Activated T-helper 1 cell treated with Interleukin-2 at 50 U/mL for 16 hours (primary cell): Measurements from ENCODE around the gene ARHGEF28.

ENCODE experiments used
- DNase-seq: peaks from one replicate; pipeline ENCODE4 v3.0.0-alpha.2; 2020; ENCODE audit warnings: low read depth

The ARHGEF28 gene

GRCh38 chr5:73822278-73822988 is 196.4 kb downstream of the ARHGEF28 start:
- DNase-seq: no peak

GRCh38 chr5:73822989-73823339 is 197.0 kb downstream of the ARHGEF28 start:
- no peak for DNase-seq

- no peak for DNase-seq
Measured at GRCh38 chr5:73823508-73823925, 197.5 kb downstream of the ARHGEF28 start.

DNA sequence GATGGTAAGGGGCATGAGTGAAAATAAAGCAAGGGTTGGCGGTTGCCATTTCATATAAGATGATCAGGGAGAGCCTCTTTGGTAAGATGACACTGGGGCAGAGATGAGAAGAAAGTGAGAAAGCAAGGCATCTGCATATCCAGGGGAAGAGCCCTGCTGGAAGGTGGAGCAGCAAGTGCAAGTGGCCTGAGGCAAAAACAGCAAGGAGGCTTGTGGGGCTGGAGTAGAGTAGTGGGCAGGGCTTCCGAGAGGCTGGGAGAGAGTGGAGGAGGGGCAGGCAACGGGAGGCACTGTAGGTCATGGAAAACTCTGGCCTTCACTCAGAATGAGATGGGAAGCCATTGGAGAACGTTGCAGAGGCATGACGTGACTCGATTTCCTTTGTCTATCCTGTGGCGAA is 199.2 kb downstream of the ARHGEF28 start:
- DNase-seq: no peak

DNA sequence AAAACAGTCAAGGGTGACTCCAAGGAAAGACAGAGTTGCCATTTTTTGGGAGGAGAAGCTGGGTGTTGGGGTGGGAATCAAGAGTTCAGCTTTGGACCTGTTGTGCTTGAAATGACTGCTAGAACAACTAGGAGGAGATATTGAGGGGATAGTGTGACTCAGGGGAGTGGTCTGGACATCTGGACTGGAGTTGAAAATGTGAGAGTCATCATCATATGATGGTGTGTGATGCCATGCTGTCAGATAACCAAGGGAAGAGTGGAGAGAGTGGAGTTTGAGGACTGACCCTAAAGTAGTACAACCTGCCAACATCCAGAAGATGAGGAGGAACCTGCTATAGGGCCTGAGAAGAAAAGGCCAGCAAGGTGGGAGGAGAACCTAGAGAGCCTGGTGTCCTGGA is 199.7 kb downstream of the ARHGEF28 start:
- no peak for DNase-seq

- DNase-seq: no peak
Measured at GRCh38 chr5:73826301-73827105, 200.5 kb downstream of the ARHGEF28 start.

GRCh38 chr5:73827106-73827450 is 201.1 kb downstream of the ARHGEF28 start:
- no peak for DNase-seq

DNA sequence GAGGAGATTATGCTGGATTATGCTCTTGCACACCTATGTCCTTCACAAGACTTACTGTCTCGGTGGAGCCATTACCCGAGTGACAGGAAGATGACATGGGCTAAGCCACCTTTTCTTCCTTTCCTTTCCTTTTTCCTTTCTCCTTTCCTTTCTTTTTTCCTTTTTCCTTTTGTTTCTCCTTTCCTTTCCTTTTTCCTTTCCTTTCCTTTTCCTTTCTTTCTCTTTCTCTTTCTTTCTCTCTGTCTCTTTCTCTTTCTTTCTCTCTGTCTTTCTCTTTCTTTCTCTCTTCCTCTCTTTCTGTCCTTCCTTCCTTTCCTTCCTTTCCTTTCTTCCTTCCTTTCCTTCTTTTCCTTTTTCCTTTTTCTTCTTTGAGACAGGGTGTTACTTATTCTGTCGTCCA is 202.5 kb downstream of the ARHGEF28 start:
- DNase-seq: no peak

- no peak for DNase-seq
Measured at GRCh38 chr5:73830646-73831045, 204.7 kb downstream of the ARHGEF28 start.

DNA sequence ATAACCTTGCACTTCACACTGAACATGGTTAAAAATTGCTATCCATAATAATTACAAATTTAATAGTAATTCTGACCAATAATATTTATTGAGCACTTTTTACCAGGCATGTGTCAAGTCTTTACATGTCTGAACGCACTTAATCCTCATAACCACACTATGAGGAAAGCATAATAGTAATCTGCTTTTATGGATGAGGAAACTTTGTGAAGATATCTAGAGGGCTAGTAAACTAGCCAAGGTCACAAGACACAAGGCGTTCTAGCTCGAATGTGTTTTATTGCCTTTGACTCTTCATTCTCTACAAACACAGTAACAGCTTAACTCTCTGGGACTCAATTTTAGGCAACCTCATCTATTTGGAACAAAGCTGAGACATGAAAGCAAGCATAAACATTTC is 205.1 kb downstream of the ARHGEF28 start:
- DNase-seq: no peak

- no peak for DNase-seq
Measured at GRCh38 chr5:73834693-73835092, 208.7 kb downstream of the ARHGEF28 start.

- DNase-seq: no peak
Measured at GRCh38 chr5:73835726-73836125, 209.7 kb downstream of the ARHGEF28 start.

DNA sequence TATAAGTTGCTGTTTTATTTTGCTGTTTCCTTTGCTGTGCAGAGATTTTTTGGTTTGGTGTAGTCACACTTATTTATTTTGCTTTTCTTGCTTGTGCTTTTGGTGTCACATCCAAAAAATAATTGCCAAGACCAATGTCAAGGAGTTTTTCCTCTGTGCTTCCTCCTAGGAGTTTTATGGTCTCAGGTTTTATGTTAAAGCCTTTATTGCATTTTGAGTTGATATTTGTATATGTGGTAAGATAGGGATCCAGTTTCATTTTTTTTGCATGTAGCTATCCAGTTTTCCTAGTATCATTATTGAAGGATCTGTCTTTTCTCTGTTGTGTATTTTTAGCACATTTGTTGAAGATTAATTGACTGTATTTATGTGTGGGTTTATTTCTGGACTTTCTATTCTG is 210.6 kb downstream of the ARHGEF28 start:
- DNase-seq: no peak

GRCh38 chr5:73838901-73839300 is 212.9 kb downstream of the ARHGEF28 start:
- no peak for DNase-seq

DNA sequence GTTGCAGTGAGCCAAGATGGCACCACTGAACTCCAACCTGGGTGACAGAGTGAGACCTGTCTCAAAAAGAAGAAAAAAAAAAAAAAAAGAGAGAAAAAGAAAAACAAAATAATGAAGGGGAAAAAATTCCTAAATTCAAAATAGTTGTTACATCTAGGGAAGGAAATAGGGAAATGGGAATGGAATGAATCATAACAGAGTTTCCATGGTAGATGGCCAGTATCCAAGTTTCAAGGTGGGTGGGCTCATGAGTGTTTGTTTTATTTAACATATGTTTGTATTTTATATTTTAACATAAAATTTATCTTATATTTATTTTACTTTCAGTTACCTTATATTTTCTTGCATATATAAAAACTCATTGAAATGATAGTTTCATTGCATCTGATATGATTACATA is 215.6 kb downstream of the ARHGEF28 start:
- no peak for DNase-seq

DNA sequence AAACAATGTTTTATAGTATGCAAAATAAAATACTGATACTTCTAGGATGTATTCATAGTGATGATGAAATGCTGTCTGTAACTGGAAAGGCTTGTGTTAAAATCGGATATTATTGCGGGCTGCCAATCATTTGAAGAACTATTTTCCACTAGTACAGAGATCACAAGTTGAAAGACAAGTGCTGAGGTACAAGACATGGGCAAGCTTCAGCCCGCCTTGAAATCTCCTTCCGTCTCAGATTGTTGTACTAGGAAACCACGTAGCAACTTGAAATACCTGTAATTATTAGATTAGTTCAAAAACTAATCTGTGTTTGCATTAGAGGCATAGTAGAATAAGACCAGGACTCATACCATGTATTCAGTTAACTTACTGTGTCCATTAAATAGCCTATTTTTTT is 218.2 kb downstream of the ARHGEF28 start:
- no peak for DNase-seq

DNA sequence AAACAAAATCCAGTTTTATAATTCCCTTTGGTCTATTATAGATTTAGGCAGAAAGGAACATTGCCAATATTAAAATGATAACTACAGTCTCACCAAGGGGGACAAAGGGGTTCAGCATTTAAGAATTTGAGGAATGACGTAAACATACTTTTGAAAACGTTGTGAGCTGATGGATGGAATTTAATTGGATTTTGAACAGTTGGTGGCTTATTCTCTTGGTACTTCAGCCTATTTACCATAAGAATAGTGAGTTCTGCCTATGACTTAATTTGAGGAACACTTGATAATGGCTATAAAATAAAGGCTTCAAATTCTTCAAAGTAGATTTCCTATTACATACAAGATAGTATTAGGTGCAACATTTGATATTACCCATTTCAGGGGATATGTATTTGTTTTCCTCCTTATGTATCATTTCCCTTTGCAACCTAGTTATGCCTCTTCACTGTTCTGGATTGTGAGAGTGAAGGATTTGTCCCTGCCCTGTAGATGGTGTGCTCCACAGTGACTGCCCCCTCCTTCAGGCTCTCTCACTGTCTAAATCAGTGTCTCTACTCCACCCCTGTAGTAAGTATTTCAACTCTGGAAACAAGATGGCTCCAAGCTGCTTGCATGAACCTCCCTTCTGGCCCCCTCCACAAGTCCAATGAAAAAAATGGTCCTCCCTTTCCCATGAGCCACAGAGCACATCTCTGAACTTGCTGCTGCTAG is 225.6 kb downstream of the ARHGEF28 start:
- DNase-seq: no peak

DNA sequence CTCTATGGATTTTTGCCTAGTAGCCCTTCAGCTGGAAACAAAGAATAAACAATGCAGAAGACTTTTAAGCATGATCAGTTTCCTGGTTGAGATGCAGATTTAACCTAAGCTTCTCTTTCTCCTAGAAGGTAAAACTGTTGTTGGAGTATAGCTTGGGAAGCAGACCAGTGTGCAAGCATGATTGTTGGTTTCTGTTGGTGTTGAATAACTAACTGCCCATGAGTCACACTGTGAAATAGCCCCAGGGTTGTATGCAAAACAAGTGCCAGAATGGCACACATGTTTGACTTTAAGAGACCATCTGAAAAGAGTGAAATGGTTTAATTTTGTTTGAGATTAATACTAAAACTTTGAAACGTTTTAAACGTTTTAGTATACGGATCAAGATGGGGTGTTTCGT is 227.1 kb downstream of the ARHGEF28 start:
- no peak for DNase-seq

GRCh38 chr5:73856997-73857396 is 231.0 kb downstream of the ARHGEF28 start:
- DNase-seq: no peak

DNA sequence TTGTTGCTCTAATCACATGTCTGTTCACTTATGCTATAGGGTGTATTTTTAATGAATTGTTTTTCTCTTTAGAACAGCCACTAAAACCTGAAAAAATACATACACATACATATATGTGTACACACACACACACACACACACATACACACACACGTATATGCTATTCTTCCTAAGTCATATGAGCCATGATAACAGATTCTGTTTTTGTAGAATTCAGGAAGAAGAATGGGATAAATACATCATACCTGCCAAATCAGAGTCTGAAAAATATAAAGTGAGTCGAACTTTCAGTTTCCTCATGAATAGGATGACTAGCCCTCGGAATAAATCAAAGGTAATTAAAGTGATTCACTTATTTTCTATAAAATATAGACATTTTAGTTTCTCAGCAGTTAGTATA is 231.4 kb downstream of the ARHGEF28 start:
- DNase-seq: no peak

DNA sequence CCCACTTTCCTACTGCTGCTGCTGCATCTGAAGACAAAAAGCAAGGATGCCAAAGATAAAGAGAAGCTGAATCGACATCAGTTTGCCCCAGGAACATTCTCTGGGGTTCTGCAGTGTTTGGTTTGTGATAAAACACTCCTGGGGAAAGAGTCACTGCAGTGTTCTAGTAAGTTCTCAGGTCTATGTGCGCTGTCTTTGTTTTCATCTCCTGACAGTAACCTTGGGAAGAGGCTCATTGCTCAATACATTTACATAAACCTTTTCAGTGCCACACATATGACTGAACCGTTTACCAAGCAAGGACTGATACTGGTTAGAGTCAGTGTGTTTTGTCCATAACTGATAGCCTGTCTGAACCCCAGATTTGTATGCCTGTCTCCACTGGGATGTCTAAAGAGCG is 232.1 kb downstream of the ARHGEF28 start:
- no peak for DNase-seq

DNA sequence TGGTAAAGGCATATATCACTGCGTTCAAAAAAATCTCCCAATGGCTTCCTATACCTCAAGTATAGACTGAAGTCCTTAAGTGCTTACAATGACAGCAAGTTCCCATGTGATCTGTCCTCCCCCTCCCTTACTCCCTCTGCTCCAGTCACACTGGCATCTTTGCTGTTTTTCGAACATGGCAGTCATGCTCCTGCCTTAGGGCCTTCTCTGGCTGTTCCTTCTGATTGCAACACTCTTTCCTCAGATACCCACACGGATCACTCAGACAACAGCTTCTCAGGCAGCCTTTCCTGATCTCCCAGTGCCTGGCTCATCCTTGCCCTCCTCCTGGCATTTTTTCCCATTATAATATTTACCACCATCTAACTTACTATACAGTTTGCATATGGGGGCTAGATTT is 232.8 kb downstream of the ARHGEF28 start:
- no peak for DNase-seq

GRCh38 chr5:73859696-73860095 is 233.7 kb downstream of the ARHGEF28 start:
- no peak for DNase-seq
